ENCODE measurements around the gene MED9.
A peak's percentile ranks its signal among the peaks of the same experiment; 100 is the strongest.

MED9 gene

DNA sequence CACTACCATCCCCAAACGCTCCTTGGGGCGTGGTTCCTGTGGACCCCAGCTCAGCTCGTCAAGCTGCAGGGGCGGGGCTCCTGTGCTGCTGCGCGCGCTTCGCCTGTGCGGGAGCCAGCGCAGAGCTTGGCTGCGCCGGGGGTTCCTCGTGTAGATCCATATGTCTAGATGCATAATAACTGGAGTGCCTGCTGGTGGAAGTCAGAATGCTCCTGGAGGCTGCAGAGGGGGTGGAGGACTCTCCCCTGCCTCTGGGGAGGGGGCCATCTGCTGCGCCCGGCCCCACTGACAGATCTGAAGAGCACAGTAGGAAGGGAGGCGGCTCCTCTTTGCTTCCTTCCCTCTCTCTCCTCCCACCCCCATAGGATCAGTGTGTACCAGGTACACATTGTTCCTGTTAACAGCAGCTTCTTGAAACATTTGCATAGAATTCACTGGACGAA, 14.8 kb downstream of the MED9 start:
- no peak for DNase-seq (ENCODE audit: low spot score)

DNA sequence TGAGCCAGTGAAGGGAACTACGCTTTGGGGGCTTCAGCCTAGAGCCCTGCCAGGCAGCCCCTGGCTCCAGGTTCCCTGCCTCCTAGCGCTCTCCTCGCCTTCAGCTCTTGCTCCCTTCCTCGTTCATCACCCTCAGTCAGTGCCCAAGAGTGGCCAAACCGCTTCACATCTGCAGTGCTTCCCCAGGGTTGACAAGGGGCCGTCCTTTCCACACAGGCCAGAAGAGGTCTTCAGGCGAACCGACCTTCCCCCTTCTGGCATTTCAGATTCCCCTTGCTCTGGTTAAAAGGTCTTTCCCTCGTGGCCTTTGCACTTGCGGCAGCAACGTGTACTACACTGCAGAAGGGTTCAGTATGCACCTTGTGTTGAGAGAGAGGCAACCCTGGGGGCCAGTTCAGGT, 15.3 kb downstream of the MED9 start:
- no peak for DNase-seq (ENCODE audit: low spot score)

- DNase-seq (ENCODE audit: low spot score) = no peak
Measured at GRCh38 chr17:17492571-17492970, 15.8 kb downstream of the MED9 start.

DNA sequence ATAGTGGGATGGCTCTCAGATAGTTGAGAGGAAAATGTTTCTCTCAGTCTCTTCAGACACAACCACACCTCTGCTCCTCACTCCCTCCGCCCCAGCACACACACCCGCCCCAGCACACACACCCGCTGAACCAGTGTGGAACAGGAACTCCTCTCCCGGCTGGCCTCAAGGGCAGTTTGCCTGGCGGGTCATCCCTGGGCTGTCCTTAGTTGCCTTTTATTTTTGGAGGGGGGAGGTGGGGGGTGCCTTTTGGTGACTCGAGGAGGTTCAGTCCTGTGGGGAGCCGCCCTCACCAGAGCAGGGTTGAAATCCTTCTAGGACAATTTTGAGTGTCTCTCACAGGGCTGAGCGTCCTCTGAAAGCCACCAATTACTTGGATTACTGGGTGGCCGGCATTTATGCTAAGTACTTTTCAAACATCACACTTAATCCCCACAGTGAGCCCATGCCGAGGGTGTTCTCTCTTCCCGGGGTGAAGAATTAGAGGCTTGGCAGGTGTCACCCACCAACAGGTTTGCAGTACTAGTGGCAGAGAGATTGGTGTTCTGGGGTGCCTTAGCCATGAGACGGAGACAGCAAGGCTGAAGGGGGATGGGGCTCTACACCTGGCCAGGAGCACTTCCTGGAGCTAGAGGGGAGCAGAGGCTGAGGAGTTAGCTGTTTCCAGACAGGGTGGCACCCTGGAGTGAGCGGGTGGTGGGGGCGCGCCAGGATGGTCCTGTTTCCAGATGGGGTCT, 16.6 kb downstream of the MED9 start:
- no peak for DNase-seq (ENCODE audit: low spot score)

DNA sequence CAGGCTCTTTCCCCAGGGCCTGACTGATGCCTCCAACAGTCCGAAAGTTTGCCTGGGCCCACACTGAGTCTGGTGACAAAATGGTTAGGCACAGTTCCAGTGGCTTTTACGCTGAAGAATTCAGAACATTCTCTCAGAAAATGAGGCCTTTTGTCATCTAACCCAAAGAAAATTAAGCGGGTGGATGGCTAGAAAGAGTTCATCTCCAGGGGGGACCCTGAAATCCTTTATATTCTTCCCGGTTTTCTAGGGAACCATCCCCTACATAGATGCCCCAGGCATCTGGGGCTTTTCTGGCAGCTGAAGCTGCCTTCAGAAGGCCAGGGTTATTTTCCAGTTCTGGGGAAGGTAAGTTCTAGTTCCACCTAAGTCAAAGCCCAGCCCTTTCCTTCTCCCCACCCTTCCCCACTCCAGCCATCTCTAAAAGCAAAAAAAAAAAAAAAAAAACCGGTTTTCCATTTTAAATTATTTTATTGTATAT, 17.2 kb downstream of the MED9 start:
- DNase-seq (ENCODE audit: low spot score) = no peak

- DNase-seq (ENCODE audit: low spot score) = no peak
Measured at GRCh38 chr17:17494499-17494869, 17.7 kb downstream of the MED9 start.

DNA sequence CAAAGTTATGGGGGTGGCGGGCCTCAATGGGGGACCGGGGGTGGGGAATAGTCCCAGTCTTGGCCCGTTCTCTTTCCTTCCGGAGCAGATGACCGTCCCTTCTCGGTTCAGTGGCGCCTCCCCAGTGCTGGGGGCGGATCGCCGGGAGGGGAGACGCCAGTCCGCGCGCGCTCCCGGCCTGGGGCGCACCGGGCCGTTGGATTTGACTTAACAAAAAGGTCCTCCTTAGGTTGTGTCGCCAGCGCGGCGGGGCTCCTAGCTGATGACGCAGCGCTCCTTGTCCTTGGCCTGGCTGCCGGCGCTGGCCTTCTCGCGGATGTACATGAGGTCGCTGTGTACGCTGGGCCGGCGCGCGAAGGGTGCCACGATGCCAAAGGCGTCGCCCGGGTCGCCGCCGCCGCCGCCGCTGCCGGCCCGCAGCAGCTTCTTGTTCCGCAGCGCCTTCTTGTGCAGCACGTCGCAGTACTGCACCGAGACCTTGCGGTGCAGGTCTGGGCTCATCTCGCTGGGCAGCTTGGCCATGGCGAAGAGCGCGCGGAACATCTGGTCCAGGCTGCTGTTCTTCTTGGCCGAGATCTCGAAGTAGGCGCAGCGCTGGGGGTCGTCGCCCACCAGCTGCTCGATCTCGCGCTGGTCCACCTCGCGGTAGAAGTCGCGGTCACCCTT, 18.2 kb downstream of the MED9 start:
- no peak for DNase-seq (ENCODE audit: low spot score)

GRCh38 chr17:17495536-17496188, 18.9 kb downstream of the MED9 start:
- no peak for DNase-seq (ENCODE audit: low spot score)

DNA sequence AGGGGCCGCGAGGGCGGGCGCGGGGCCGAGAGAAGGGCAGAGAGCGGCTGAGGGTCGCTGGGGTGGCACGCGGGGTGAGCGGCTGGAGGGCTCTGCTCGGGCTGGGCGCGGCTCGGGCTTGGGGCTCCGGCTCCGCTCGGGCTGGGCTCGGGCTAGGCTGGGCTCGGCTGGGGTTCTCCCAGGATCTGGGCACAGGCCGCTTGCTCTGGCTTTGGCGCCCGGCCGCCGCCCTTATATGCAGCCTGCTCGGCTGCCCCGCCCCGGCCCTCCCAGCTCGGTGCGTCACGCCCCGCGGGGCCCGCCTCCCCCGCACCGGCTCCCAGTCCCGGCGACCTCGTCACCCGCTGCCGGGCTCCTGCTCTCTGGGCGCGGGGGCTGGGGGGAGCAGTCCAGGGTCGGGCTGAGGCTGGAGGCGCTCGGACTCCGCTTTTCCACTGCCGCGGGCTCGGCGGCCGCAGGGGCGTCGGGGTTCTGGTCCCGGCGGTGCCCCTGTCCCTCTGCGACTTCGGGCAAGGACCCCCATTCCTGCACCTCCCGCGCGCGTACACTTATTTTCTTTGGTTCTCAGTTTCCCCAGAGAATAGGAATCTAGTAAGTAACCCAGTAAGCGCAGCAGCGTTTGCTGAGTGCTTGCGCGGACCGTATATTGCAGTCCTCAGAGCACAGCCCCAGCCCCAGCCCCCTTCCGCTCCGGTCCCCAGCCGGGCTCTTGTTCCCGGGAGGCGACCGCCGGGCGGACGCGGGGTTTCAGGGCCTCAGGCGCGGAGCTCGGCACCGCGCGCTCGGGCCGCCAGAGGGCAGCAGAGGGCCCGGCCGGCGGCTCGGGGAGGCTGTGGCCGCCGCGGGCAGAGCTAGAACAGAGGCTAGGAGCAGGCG, 19.6 kb downstream of the MED9 start, which contains the start of gene RASD1:
Gene RASD1, minus strand, starts transcription at position 207 of the 876 bp plus-strand sequence. CDS start 214 bp downstream, outside the sequence.
- peak; percentile 38 for DNase-seq (ENCODE audit: low spot score)

DNA sequence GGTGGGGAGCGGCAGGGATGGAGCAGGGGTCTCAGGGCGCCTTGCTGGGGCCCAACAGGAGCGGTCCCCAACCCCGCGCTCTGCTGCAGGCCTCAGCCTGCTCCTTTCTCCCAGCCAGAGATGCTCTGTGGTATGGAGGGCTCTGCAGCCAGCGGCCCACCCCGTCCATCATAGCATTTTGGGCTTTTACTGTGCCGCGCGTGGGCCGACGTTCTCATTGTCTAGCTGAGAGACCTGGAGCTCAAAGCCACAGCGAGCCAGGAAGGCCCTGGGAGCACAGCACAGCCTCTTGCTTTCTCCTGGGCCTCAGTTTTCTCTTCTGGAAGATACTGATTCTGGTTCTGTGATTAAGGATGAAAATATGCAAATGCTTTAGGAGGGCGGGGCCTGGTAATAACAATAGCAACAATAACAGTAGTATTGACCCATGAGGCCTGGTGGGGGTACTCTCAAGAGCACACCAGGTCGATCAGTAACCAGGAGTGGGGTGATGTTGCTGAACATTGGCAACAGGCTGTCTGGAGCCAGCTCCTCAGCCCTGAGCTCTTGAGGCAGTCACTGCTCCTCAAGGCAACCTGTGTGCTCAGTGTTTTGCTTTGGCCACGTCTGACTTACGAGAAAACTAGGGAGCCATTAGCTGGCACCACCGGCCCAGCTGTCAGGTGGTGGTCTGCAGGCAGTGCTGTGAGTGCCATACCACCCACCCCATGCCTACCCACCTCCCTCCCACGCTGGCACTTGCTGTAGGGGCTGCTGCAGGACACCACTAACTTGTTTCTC, 20.5 kb downstream of the MED9 start:
- no peak for DNase-seq (ENCODE audit: low spot score)

GRCh38 chr17:17497845-17498520, 21.2 kb downstream of the MED9 start:
- no peak for DNase-seq (ENCODE audit: low spot score)

GRCh38 chr17:17498606-17499301, 22.0 kb downstream of the MED9 start:
- no peak for DNase-seq (ENCODE audit: low spot score)

DNA sequence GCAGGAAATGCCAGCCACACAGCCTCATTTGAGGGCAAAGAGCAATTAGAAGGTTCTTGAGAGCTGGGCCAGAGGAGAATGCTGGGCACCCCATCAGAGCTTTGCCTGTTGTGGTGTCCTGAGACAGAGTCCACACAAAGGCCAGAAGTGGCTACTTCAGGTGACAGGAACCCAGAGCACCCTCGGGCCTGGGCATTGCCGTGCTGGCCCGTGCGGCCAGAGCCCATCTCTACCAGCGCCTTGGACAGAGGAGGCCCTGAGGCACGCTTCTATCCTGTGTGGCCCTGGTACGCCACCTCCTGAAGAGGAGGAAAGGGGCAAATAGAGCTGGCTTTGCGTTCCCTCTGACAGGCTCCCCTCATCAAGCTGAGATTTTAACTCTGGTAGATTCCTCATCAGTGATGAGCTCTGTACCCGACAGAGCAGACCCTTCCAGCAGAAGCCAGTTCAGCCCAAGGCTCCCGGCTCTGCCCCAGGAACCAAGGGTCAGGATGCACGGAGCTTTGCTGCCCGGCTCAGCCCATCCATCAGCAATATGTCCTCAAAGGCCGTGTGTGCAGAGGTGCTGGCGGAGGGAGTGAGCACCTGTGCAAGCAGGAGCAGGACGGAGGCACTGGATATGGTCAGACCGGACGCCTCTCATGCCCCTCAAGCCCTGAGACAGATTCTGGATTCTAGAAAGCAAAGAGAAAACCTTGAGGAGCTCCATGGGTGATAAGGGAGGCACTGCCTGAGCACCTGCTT, 22.8 kb downstream of the MED9 start:
- no peak for DNase-seq (ENCODE audit: low spot score)

DNA sequence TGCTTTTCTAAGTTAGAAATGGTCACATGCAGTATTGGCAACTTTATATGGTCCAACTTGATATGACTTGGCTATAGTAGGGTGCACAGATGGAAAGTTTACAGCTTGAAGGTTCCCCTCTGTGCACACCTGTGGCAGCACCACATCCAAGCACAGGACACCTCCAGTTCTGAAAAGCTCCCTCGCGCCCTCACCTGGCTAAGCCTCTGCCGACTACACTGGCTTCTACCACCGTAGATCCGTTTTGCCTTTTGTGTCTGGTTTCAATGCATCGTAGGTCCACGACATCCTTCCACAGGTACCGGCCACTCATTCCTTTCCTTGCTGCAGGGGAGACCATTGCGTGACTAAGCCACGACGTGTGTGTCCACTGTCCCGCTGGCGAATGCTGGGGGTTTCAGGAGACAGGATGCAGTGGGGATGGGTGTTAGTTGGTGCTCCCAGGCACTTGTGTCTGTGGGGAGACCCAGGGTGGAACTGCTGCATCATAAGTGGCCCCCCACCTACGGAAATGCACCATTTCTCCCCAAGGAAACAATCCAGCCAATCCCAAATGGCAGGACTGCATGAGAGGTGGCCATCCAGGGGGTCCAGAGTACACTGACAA, 24.3 kb downstream of the MED9 start:
- no peak for DNase-seq (ENCODE audit: low spot score)

DNA sequence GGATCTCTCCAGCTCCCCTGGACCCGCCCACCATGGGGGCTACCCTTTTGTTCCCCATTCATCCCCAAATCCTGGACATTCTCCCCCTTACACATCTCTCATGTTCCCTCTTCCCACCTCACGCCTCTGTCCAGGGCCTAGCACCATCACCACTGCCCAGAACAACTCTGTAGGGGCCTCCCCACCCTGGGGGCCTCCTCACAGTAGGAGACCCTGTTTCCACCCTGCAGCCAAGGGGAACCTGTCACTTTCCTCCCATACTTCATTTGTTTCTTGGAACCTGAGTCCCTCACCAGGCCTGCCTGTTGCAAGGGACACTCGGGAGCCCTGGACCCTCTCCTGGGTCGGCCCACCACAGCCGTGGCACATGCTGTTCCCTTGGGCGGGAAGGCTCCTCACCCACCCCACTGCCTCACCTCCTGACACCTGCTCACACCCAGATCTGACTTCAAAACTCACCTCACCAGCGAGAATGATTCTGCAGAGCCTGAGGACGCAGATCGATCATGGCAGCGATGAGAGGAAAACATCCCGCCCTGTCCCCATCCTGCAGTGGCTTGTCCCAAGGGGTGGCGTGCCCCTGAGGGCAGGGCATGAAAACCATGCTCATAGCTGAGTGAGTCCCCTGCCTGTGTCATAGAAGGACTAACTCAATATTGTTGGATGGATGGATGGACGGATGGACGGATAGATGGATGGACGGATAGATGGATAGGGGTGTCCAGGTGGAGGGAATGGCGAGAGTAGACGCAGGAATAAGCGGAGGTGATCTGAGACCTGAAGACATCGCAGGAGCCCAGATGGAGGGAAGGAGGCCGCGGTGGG, 26.2 kb downstream of the MED9 start:
- DNase-seq (ENCODE audit: low spot score) = no peak

DNA sequence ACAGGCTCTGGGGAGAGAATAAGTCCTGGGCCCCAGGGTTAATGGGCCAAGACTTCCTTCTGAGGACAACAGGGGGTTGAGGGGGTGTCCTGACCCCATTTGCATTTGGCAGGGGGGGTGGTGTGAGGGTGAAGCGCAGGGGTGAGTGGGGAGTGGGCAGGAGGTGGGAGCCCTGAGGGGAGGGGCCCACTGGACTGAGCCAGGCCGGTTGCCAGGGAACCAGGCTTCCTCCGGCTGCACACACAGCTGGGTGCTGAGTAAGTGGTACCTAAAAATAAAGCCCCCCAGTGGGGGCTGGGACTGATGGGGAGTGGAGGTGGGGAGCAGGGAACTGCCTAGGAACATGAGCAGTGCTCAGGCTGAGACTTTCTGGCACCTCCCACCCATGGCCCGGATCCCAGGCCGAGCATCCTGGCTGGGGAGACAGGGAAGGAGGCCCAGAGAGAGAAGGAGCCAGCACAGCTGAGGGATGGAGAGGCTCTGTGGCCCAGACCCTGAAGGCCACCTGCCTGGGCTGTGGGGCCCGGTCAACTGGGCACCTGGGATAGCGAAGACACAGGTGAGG, 26.8 kb downstream of the MED9 start:
- no peak for DNase-seq (ENCODE audit: low spot score)

- DNase-seq (ENCODE audit: low spot score) = no peak
Measured at GRCh38 chr17:17504341-17505140, 27.7 kb downstream of the MED9 start.

All from COLO829 (cell line).